Smooth muscle cell (in vitro differentiated cells): ENCODE data around the gene TEX35. TPM values are rescaled to one million over a fixed set of nuclear protein-coding genes. Genes with fewer than 3 reads are reported as not detected.

Experiments used
- DNase-seq: peaks from one replicate; lab custom pipeline; 2025; ENCODE audit not compliant: unreplicated experiment; lab: John Stamatoyannopoulos, UW
- H2AFZ ChIP-seq: fragments of 200-600 bp; sonication (generic); 2 replicates; pipeline ENCODE4 v1.6.0; 2016; ENCODE audit warnings: antibody characterized with exemption, low read depth, mild to moderate bottlenecking
- H3F3A ChIP-seq: fragments of 200-600 bp; sonication (generic); 2 replicates; pipeline ENCODE4 v1.6.0; 2017; ENCODE audit warnings: antibody characterized with exemption, low read depth
- H3K27ac ChIP-seq: fragments of 200-600 bp; sonication (generic); 2 replicates; pipeline ENCODE4 v1.5.1; 2016; ENCODE audit warnings: low read depth, mild to moderate bottlenecking
- H3K27me3 ChIP-seq: fragments of 200-600 bp; sonication (generic); 2 replicates; pipeline ENCODE4 v1.6.1; 2016; ENCODE audit warnings: low read depth, mild to moderate bottlenecking
- H3K36me3 ChIP-seq: fragments of 200-600 bp; sonication (generic); 2 replicates; pipeline ENCODE4 v1.5.1; 2016; ENCODE audit warnings: low read depth
- H3K4me1 ChIP-seq: fragments of 200-600 bp; sonication (generic); 2 replicates; pipeline ENCODE4 v1.5.1; 2016; ENCODE audit warnings: low read depth
- H3K4me2 ChIP-seq: fragments of 200-600 bp; sonication (generic); 2 replicates; pipeline ENCODE4 v1.6.0; 2016; ENCODE audit warnings: mild to moderate bottlenecking
- H3K4me3 ChIP-seq: fragments of 200-600 bp; sonication (generic); 2 replicates; pipeline ENCODE4 v1.5.1; 2016; ENCODE audit warnings: mild to moderate bottlenecking
- H3K79me2 ChIP-seq: fragments of 200-600 bp; sonication (generic); 2 replicates; pipeline ENCODE4 v1.6.0; 2016; ENCODE audit warnings: low read depth, mild to moderate bottlenecking
- H3K9ac ChIP-seq: fragments of 200-600 bp; sonication (generic); 2 replicates; pipeline ENCODE4 v1.6.0; 2016; ENCODE audit warnings: low read depth
- H3K9me3 ChIP-seq: fragments of 200-600 bp; sonication (generic); replicated peaks from 2 replicates; pipeline ENCODE4 v1.5.1; 2016; ENCODE audit warnings: low read depth
- H4K20me1 ChIP-seq: fragments of 200-600 bp; sonication (generic); 2 replicates; pipeline ENCODE4 v1.6.0; 2016; ENCODE audit warnings: low read depth
- WGBS: methylation state at CpG from one replicate; pipeline ENCODE4 v1.1.7; 2016; ENCODE audit warnings: low lambda C conversion rate; 5-methylcytosine and 5-hydroxymethylcytosine counted together
- polyA plus RNA-seq: library from polyadenylated mRNA; unstranded; fragments of >200 nt; fragmentation: Nextera tagmentation; extraction: Ambion mirVana; gene quantifications from 2 replicates; pipeline ENCODE4 v1.2.1, GENCODE V29; 2016
- total RNA-seq: library from RNA; depleted of rRNA; stranded (reverse); fragments of >200 nt; gene quantifications from 2 replicates; pipeline ENCODE4 v1.2.3, GENCODE V29; 2014
- TF ChIP-seq, protein P1 (sequence below): fragments of 200-600 bp; sonication (generic); IDR thresholded peaks from 2 replicates; pipeline ENCODE4 v1.5.1; 2017; ENCODE audit warnings: borderline replicate concordance, mild to moderate bottlenecking, antibody characterized with exemption; ENCODE audit not compliant: insufficient read depth, poor library complexity, severe bottlenecking

TEX35 gene
- total and polyA plus RNA-seq, 2 experiments from 2014 or later = not detected

DNA sequence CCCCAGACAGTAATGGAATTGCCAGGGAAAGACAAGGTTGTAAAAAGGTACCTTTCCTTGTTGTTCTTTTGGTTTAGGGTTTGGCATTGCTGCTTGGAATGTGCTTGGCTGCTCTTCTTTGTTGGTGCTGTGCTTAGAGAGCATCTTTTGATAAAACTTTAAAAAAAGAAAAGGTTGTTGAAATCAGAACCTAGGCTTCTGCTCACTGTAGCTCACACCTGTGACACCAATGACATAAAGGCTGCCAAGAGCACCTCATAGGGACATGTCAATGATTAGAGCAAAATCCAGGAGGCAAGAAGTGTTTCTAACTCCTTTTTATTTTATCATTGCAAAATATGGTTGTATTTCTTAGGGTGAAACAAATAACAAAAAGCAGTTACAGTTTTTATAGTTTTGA lies 45.1 kb upstream of the TEX35 start:
- no peaks in the 10 kb centered on the region for H3K9me3 ChIP-seq
- no peaks in the 10 kb centered on the region for H3K4me1 ChIP-seq
- no peak overlapping the region for H3K4me3 ChIP-seq
- peaks cover 2% of the 10 kb centered on the region for H3K36me3 ChIP-seq
- TF ChIP-seq, protein P1, sequence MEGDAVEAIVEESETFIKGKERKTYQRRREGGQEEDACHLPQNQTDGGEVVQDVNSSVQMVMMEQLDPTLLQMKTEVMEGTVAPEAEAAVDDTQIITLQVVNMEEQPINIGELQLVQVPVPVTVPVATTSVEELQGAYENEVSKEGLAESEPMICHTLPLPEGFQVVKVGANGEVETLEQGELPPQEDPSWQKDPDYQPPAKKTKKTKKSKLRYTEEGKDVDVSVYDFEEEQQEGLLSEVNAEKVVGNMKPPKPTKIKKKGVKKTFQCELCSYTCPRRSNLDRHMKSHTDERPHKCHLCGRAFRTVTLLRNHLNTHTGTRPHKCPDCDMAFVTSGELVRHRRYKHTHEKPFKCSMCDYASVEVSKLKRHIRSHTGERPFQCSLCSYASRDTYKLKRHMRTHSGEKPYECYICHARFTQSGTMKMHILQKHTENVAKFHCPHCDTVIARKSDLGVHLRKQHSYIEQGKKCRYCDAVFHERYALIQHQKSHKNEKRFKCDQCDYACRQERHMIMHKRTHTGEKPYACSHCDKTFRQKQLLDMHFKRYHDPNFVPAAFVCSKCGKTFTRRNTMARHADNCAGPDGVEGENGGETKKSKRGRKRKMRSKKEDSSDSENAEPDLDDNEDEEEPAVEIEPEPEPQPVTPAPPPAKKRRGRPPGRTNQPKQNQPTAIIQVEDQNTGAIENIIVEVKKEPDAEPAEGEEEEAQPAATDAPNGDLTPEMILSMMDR = no peak
- H3K27ac ChIP-seq = no peak overlapping the region
- no peak overlapping the region for H3K9ac ChIP-seq
- H3K27me3 ChIP-seq = no peaks in the 10 kb centered on the region
- DNase-seq = no peak
- no peak overlapping the region for H2AFZ ChIP-seq
- no peak overlapping the region for H3K4me2 ChIP-seq
- H3K79me2 ChIP-seq = no peaks in the 10 kb centered on the region
- no peaks in the 10 kb centered on the region for H4K20me1 ChIP-seq
- no peaks in the 10 kb centered on the region for H3F3A ChIP-seq

DNA sequence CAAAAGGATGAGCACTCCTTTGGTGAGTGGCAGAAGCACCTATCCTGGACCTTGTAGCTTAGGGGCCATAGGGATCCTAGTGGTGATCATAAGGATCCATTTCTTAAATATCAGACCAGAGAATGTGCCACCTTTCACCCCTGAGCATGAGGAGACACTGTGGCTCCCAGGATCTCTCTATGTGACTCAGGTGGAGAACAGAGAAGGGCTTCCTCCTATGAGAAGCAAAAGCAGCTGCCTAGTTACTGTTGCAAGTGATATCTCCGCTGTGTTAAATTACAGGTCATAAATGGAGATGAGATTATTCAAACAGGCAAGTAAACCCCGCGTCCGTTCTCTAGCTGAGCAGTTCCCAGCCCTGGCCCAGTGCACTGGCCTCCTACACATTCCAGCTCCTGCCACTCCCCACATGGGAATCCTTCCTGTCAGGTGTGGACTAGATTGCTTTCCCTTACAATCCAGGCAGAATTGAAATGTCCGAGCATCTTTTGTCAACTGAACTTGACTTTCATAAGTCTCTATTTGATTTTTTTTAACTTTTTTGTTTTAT lies 42.4 kb upstream of the TEX35 start:
- no peaks in the 10 kb centered on the region for H4K20me1 ChIP-seq
- no peaks in the 10 kb centered on the region for H3F3A ChIP-seq
- H2AFZ ChIP-seq = no peak overlapping the region
- H3K36me3 ChIP-seq = peaks cover 11% of the 10 kb centered on the region
- no peaks in the 10 kb centered on the region for H3K79me2 ChIP-seq
- H3K4me1 ChIP-seq = no peaks in the 10 kb centered on the region
- H3K4me3 ChIP-seq = no peak overlapping the region
- 77% methylated on average over 5 of the region's 5 CpGs for WGBS
- no peaks in the 10 kb centered on the region for H3K9me3 ChIP-seq
- no peak for DNase-seq
- no peak overlapping the region for H3K27ac ChIP-seq
- no peak overlapping the region for H3K4me2 ChIP-seq
- H3K9ac ChIP-seq = no peak overlapping the region
- H3K27me3 ChIP-seq = no peaks in the 10 kb centered on the region
- TF ChIP-seq, protein P1 = no peak

DNA sequence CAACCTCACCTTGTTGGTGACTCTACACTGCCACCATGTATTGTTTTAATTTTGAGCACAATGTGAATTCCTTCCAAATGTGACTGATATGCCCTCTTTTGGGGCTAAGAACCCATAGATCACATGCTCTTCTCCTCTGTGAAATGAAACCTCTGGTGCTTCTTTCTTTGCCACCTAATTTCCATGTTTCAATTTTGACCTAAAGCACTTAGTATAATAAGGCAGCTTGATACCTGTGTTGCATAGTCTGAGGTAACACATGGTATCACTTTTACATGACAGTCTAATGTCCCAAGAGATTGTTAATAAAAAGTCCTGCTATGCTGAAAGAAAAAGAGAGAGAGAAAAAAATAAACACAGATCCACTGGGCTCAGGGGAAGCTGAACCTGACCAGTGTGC lies 40.4 kb upstream of the TEX35 start:
- Histone ChIP-seq H3F3A (no peaks in the 10 kb centered on the region), H3K9me3 (no peaks in the 10 kb centered on the region), H3K36me3 (peaks cover 11% of the 10 kb centered on the region), H2AFZ (no peak overlapping the region), H3K27me3 (no peaks in the 10 kb centered on the region), H3K9ac (no peak overlapping the region), H4K20me1 (no peaks in the 10 kb centered on the region), H3K79me2 (no peaks in the 10 kb centered on the region), H3K27ac (no peak overlapping the region), H3K4me2 (no peak overlapping the region), H3K4me1 (no peaks in the 10 kb centered on the region), H3K4me3 (no peak overlapping the region)
- no peak for DNase-seq
- TF ChIP-seq, protein P1 = no peak

DNA sequence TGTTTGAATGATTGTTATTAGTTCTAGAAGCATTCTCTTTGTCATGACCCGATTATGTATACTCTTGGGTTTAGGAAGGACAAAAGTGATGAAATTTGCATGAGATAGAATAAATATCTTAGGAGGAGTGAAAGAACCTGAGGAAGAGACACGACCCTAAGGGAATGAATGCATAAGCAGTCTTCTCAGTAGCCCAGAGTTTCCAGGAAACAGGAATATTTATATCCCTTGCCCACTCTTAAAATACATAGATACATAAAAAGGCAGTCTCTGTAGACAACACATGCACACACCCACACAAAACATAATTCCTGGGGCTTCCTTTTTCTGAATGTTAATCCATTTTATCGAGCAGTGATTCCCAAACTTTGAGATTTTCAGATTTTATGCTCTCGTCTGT lies 35.5 kb upstream of the TEX35 start:
- no peaks in the 10 kb centered on the region for H3K79me2 ChIP-seq
- peaks cover 8% of the 10 kb centered on the region for H3K36me3 ChIP-seq
- no peaks in the 10 kb centered on the region for H3K4me1 ChIP-seq
- TF ChIP-seq, protein P1 = no peak
- H2AFZ ChIP-seq = no peak overlapping the region
- WGBS = 85% methylated on average over 4 of the region's 4 CpGs
- no peaks in the 10 kb centered on the region for H4K20me1 ChIP-seq
- no peak for DNase-seq
- no peak overlapping the region for H3K4me2 ChIP-seq
- H3K9ac ChIP-seq = no peak overlapping the region
- H3K9me3 ChIP-seq = no peaks in the 10 kb centered on the region
- H3F3A ChIP-seq = no peaks in the 10 kb centered on the region
- no peaks in the 10 kb centered on the region for H3K27me3 ChIP-seq
- no peak overlapping the region for H3K27ac ChIP-seq
- H3K4me3 ChIP-seq = no peak overlapping the region
